ENCODE results near the gene MRPL14.

The MRPL14 gene

GRCh38 chr6:44127186-44128019 is at the start of gene MRPL14, which contains the start of gene TMEM63B:
Gene MRPL14 (minus strand): TSS chr6:44127452. CDS start chr6:44116611, 10,841 bp downstream.
Gene TMEM63B (plus strand): TSS chr6:44127554. CDS start chr6:44134585, 7,031 bp downstream.
- DNase-seq (ENCODE audit: low read depth, low spot score): peak; percentile 57

GRCh38 chr6:44176130-44176761 is 49.0 kb upstream of the MRPL14 start:
- no peak for DNase-seq (ENCODE audit: low read depth, low spot score)

DNA sequence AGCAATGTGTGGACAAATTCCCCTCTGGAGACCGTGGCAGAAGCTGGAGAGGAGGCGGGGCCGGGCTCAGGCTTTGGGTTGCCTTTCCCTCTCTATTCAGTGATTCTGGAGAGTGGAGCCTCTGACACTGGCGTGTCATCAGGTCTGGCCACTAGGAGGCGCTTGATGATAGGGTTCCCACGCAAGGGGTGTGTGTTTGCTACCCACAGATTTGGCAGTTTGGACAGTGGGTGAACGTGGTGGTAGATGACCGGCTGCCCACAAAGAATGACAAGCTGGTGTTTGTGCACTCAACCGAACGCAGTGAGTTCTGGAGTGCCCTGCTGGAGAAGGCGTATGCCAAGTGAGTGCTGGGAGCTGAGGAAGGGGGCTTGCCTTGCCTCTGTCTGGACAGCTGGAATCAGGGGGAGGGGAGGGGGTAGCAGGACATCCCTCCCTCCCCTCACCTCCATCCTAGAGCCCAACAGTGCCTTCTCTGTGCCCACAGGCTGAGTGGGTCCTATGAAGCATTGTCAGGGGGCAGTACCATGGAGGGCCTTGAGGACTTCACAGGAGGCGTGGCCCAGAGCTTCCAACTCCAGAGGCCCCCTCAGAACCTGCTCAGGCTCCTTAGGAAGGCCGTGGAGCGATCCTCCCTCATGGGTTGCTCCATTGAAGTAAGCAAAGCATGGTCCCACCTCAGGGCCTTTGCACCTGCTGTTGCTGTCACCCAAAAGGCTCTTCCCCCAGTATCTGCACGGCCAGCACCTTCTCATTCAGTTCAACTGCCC is 45.7 kb upstream of the MRPL14 start:
- peak; percentile 44 for DNase-seq (ENCODE audit: low read depth, low spot score)

- no peak for DNase-seq (ENCODE audit: low read depth, low spot score)
Measured at GRCh38 chr6:44171899-44172546, 44.8 kb upstream of the MRPL14 start.

GRCh38 chr6:44169886-44170570 is 42.8 kb upstream of the MRPL14 start:
- DNase-seq (ENCODE audit: low read depth, low spot score): no peak

GRCh38 chr6:44169154-44169553 is 41.9 kb upstream of the MRPL14 start:
- DNase-seq (ENCODE audit: low read depth, low spot score): no peak

- DNase-seq (ENCODE audit: low read depth, low spot score): no peak
Measured at GRCh38 chr6:44167567-44167966, 40.3 kb upstream of the MRPL14 start.

DNA sequence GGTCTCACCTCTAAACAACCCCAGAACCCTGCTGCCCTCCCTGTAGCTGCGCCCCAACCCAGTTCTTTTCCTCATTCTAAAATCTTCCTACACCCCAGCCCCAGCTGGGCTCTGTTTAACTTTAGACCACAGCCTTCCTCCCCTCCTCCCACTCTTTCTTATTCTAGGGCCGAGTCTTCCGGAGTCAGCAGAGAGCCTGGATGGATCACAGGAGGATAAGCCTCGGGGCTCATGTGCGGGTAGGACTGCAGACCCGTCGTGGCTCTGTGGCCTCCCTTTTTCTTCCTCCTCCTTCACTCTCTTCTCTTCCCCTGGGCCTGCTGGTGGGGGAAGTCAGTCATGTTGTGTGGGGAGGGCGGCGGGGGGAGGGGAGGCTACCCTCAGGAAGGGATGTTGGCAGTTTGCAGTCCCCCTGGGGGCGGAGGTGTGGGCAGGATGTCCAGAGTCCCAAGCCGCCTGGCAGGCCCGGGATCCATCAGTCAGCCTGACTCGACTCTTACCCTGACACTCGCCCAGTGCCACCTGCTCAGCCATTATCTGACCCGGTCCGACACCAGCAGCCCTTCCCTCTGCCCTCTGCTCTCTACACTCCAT is 39.4 kb upstream of the MRPL14 start:
- DNase-seq (ENCODE audit: low read depth, low spot score): no peak

GRCh38 chr6:44166116-44166515 is 38.9 kb upstream of the MRPL14 start:
- DNase-seq (ENCODE audit: low read depth, low spot score): no peak

DNA sequence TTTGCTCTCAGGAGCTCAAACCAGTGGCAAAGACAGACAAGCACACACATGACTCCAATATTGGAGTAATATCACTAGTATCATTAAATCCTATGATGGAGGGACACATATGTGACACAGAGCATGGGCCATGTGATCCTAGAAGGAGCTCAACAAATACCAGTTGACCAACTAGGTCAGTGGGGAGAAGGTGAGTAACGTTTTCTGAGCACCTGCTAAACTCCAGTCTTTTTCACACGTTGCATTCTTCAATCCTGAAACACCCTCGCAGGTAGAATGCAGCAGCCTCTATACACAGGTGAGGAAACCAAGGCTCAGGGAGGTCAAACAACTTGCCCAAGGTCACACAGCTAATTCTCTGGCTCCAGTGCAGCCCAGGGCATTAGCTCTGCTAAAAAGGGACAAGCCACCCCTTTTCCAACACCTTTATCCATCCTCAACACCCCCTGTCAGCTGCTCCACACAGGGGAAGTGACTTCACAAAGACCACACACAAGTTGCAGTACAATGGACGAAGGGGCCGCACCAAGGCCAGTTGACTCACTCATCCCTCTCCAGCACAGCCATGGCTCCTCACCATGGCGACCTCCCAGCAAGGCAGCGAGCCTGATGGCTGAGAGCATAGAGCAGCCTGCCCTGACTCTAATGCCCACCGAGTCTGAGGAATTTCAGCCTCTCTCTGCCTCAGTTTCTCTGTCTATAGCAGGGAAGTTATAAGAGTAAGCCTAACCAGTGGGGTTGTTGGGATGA is 35.8 kb upstream of the MRPL14 start:
- DNase-seq (ENCODE audit: low read depth, low spot score): no peak

DNA sequence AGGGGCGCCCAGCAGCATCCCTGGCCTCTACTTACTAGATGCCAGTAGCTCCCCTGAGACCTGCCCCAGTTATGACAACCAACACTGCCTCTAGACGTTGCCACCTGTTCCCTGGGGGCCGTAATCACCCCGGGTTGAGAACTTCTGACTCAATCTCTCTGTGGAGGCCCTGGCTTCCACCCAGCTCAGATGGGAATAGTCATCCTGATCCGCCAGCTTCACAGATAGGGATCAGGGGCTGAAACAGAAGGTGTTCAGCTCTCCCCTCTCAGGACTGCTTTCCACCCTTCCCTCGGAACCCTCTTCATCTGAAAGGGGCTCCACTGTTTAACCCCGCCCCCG is 34.7 kb upstream of the MRPL14 start:
- no peak for DNase-seq (ENCODE audit: low read depth, low spot score)

DNA sequence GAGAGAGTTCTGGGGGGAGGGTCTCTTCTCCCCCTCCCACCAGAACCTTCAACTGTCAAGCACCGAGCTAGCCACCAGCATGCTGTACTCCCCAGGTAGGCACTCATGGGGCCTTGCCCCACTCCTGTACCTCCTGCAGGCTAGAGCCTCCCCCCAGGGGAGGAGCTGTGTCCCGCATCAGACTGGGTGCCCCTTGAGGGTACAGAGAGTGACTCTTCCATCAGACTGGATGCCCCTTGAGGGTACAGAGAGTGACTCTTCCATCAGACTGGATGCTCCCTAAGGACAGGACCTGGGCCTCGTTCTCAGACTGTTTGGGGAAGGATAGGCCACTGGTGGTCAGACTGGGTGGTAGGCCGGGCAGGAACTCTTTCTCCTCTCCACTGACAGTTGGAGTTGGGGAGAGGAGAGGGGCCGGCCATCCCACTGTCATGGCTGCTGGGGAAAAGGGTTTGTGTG is 31.5 kb upstream of the MRPL14 start, which contains the start of gene CAPN11:
Gene CAPN11 (plus strand): TSS at position 51 of the 459 bp plus-strand sequence. CDS start 29 bp downstream, at position 80.
- no peak for DNase-seq (ENCODE audit: low read depth, low spot score)

- DNase-seq (ENCODE audit: low read depth, low spot score): no peak
Measured at GRCh38 chr6:44157152-44157521, 29.9 kb upstream of the MRPL14 start.

GRCh38 chr6:44156494-44157151 is 29.4 kb upstream of the MRPL14 start:
- no peak for DNase-seq (ENCODE audit: low read depth, low spot score)

GRCh38 chr6:44154067-44154466 is 26.8 kb upstream of the MRPL14 start:
- no peak for DNase-seq (ENCODE audit: low read depth, low spot score)

DNA sequence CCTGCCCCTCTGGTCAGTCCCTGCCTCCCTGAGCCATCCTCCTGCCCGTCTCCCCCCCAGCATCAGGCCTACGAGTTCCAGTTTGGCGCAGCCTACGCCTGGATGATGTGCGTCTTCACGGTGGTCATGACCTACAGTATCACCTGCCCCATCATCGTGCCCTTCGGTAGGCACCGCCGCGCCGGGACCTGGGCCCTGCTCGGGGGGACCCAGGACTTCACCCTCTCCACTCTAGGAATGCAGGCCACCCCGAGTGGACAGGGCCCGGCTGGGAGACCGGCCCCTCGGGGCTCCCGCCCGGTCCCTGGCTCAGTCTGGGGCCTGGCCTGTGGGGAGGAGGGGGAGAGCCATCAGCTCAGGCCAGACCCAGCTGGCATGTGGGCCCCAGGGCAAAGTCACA is 25.3 kb upstream of the MRPL14 start:
- no peak for DNase-seq (ENCODE audit: low read depth, low spot score)

DNA sequence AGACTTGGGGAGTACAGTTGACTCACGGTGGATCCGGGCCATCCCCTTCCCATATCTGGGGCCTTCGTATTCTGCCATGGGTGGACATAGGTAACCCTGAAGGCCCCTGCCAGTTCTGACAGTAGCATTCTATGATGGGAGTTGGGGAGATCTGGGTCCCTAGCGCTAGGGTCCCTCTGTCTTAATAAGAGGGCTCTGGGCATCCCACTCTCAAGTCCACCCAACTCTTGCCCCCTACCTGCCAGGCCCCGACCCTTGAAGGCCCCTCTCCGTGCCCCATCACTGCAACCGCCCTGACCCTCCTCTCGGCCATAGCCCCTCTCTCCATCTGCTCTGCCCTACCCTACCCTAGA is 24.8 kb upstream of the MRPL14 start:
- no peak for DNase-seq (ENCODE audit: low read depth, low spot score)

DNA sequence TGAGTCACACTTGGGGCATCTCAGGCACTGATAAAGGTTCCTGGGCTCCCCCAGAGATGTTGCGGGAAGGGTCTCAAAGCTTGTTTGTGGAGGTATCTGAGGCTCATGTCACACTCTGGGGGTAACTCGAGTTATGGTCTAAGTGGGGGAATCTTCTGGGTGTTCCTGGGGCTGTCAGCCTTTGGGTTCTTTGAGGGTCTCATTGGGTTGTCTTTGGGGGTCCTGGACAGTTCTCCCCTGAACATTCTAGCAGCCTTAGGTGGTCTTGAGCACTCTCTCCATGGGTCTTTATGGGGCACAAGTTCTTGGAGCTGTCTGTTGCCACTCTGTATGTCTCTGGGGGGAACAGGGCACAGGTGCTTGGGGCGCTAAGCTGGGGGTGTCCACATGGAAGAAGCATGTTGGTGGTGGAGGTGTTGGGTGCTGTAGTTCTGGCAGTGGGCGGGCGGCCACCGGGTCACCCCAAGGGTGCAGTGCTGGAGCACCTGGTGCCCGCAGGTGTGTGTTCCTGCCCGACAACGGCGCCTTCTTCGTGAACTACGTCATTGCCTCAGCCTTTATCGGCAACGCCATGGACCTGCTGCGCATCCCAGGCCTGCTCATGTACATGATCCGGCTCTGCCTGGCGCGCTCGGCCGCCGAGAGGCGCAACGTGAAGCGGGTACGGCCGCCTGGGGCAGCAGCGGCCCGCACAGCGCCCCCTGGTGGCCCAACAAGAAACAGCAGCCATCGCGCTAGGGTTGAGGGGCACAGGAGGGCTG is 24.3 kb upstream of the MRPL14 start:
- peak; percentile 21 for DNase-seq (ENCODE audit: low read depth, low spot score)

Measured in smooth muscle cell of the brain vasculature (primary cell).